ENCODE results near the gene MARK1. TPM values are rescaled to one million over a fixed set of nuclear protein-coding genes. Genes with fewer than 3 reads are reported as not detected.
"Not testable (repeated sequence)": the region's sequence is repeated elsewhere in the genome, so short reads cannot be mapped to it uniquely, and the experiment has no call there.

The MARK1 gene
- polyA plus RNA-seq, 12 donors, result 7.8 to 15.8 (median 12.7) TPM; not detected in 1

DNA sequence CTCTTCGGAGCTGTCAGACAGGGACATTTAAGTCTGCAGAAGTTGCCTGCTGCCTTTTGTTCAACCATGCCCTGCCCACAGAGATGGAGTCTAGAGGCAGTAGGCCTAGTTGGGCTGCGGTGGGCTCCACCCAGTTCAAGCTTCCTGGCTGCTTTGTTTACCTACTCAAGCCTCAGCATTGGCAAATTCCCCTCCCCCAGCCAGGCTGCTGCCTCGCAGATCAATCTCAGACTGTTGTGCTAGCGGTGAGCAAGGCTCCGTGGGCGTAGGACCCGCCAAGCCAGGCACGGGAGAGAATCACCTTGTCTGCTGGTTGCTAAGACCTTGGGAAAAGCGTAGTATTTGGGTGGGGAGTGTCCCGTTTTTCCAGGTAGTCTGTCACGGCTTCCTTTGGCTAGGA is 83.2 kb downstream of the MARK1 start:
- not testable (repeated sequence) for DNase-seq

DNA sequence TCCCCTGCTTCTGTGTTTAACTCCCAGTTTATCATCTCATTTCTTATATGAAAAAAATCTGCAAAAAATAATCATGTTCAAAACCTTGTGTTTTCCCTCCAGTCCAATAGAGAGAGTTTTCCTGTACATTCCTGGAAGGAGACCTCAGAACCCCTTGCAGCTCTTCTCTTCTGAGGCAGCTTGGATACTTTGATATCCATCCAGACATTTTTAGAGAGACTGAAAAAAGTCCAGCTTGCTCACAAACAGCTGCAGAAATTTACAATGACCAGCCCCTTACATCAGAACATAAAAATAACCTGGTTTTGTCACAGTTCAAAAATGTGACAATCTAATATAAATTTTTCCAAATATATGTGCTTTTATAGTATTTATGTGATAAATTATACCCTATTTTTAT is 88.9 kb downstream of the MARK1 start:
- peak; percentile 40 for DNase-seq

DNA sequence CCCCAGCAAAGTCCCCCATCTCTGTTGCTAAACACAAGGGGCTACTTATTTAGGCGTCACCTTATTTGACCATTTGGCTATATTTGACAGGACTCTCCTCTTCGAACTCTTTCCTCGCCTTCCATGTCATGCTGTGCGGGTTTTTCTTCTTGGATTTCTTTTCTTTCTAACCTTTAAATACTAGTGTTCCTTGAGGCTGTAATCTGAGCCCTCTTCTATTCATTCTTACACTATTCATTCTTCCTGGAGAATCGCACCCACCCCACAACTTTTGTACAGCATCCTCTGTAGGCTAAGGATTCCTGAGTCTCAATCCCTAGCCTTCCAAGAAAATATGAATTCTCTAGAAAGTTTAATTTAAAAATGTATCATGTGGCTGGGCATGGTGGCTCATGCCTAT is 100.5 kb downstream of the MARK1 start:
- DNase-seq, result no peak

DNA sequence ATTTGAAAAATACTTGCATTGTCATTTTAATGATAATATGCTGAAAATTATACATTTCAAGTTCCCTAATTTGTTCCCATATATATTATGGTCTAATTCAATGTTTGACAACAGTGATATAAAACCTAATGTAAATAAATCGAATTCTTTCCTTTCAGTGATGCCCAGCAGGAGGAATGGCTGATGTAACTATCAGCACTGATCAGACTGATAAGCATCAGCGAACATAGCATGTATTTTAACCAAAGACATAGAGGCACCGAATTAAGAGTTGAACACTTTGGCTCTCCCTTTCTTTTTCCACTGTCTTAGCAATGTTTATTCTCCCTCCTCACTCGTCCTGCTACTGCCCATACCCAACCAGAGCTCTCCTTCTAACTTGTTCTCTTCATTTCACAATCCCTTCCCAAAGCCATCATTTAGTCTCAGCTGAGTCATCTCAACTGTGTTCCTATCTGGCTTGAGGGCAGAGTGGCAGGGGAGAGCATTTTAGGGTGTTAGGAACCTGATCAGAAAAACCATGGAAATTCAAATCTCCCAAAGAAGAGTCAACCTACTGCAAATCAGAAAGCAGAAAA is 103.4 kb downstream of the MARK1 start:
- no peak for DNase-seq

DNA sequence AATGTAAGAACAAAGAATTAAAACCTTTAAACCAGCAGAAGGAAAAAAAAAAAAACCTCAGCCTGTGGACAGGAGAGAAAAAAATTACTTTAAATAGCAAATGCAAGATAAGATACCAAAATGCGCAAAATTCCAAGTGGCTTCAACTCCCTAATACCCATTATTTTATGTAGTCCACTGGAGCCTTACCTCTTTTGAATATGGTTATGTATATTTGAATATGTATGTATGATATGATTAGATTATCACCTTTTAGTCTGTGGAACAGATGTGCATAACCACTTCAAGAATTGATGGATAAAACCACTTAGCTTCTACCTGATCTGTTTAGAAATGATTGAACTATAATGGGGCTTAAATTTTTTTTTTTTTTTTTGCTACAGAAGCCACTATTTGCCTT is 109.8 kb downstream of the MARK1 start:
- DNase-seq, result no peak

DNA sequence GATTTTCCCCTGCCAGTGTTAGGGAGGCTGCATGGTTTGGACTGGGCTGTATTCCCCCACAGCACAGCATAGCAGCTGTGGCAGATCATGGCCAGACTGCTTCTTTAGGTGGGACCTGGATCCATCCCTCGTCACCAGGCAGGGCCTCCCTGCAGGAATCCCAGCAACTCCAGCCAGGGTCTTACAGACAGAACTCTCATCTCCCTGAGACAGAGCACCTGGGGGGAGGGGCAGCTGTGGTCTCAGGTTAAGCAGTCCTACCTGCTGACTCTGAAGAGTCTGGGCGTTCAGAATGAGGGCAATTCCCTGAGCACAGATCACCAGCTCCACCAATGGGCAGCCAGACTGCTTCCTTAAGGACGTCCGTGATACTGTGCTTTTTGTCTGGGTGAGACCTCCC is 114.3 kb downstream of the MARK1 start:
- DNase-seq, result no peak

DNA sequence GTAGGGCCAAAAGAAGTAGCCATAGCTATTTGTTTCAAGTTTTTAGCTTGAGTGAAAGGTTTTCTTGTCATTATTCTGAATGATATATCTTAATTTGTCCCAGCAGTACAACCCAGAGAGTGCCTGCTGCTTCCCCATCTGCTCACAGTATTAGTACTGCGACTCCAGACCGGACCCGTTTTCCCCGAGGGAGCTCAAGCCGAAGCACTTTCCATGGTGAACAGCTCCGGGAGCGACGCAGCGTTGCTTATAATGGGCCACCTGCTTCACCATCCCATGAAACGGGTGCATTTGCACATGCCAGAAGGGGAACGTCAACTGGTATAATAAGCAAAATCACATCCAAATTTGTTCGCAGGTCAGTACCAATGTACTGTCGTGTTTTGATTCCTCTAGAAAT is 125.1 kb downstream of the MARK1 start:
- no peak for DNase-seq

DNA sequence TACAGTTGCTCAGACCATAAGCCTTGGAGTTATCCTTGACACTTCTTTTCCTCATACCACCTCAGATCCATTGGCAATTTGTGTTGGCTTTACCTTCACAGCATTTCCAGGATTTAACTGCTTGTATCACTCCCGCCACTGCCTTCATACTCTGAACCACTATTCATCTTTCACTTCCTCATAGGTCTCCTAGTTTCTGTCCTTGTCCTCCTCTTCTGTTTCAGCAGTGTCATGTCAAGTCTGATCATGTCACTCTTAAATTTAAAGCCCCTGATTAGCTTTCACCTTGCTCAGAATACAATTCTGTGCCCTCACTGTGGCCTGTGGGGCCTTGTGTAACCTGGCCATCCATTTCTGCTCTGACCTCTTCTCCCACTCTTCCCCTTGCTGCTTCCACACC is 127.6 kb downstream of the MARK1 start:
- no peak for DNase-seq

DNA sequence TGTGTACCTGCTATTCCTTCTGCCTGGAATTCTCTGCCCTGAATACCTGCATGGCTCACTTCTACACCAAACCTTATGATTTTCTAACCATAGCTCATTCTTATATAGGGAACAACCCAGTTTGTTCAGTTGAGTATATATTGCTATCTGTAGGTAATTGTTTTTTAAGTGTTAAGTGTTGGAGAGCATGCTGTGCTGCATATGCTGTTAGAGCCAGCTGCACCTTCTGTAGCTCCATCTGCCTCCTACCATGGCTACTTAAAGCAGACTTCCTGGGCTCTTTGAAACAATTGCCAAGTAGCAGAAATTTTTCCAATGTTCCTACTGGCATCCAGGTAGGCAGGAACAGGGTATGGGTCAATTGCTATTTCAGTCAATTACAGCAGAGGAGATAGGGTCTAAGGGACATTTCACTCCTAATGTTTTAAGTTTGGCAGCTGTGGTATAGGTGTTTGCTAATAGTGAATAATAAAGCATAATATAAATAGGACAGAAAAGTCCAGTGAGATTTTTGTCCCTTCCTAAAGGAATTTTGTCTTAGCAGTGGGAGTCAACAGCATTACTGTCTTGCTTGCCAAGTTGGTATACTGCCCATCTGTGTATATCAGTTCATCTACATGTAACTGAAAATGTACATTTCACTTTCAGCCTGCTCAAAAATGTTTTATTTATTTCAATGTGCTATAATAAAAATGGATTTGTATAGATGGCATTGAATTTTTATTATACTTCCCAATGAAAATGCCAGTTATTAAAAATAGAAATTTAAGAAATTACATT is 128.2 kb downstream of the MARK1 start:
- no peak for DNase-seq

DNA sequence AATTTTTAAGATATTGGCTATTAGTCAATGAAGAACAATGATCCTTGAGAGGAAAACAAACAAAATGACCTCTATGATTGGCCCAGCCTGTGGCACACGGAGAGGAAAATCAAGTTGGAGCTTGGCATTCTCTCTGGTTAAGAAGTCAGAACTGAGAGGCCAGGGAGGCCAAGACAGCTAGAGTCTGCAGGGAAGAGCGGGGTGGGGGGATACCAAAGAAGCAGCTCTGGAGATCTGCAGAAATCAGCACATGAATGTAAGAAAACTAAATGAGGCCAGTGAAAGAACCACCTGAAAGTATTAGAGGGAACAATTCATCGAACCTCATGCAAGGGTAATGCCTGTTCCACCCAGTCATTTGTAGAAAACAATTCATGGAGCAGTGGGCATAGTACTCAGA is 138.4 kb downstream of the MARK1 start:
- no peak for DNase-seq

DNA sequence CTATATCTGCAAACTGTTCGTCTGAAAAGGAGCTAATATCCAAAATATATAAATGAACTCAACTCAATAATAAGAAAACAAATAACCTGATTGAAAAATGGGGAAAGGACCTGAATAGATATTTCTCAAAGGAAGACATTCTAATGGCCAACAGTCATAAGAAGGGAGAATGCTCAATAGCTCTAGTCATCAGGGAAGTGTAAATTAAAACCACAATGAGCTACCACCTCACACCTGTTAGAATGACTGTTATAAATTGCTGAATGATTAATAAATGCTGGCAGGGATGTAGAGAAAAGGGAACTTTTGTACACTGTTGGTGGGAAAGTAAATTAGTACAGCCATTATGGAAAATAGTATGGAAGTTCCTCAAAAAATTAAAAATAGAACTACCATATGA is 141.1 kb downstream of the MARK1 start:
- no peak for DNase-seq

DNA sequence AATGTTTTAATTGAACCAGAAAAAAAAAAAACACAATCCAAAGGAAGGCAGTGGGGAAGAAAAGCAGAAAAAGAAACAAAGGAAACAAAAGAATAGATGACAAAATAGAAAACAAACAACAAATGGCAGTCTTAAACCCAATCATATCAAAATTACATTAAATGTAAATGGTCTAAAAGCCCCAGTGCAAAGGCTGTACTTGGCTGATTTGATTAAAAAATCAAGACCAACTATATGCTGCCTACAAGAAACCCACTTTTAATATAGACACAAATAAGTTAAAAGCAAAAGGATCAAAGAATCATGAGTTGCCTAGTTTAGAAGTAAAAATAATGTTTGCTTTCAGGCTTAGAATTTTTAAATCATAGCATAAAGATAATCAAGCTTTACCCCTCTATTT is 142.4 kb downstream of the MARK1 start:
- no peak for DNase-seq

DNA sequence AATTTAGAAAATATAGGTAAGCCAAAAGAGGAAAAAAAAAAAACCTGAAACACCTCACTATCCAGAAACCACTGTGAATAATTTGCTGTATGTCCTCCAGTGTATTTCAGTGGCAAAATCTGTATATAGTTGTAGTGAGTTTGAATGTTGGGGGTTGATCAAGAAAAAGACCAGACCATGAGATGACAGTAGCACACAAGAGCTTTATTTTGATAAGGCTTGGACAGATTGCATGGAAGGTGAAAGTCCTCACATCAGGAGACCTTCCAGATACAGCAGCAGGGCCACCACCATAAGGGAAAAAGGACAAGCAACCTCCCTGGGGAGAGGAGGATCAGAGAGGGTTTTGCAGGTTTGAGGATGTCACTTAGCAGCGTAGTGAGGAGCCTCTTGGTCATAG is 146.0 kb downstream of the MARK1 start:
- DNase-seq, result no peak

DNA sequence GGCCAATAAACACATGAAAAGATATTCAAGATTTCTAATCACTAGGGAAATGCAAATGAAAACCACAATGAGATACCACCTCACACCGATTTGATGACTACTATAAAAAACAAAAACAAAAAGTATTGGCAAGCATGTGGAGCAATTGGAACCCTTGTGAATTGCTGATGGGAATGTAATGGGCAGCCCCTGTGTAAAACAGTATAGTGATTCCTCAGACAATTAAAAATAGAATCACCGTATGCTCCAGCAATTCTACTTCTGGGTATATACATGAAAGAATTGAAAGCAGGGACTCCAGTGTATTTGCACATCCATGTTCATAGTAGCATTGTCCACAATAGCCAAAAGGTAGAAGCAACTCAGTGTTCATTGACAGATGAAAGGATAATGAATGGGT is 149.3 kb downstream of the MARK1 start:
- DNase-seq, result no peak

DNA sequence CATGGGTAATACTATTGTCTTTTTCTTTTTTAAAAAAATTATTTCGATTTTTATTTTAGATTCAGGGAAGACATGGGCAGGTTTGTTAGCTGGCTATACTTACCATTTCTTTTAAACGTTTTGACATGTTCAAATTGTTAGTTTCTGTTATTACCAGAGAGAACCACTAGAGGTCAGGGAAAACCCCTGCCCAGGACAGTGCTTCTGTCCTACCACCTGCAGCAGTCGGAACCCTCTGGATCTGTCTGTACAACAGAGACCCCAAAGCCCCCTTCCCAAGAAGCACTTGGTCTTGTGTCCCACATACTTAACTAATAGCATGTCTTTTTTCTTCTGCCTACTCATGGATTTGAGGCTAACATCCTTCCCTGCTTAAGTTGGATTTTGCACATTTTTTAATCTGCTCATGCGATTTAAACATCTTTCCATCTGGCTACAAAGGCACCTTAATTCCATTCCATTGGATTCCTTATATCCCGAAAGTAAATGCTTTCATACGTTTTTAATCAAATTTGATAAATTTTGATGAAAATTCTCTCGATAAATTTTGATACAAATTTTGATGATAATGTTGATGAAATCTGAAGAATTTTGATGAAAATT is 152.2 kb downstream of the MARK1 start:
- DNase-seq, result peak; percentile 22

DNA sequence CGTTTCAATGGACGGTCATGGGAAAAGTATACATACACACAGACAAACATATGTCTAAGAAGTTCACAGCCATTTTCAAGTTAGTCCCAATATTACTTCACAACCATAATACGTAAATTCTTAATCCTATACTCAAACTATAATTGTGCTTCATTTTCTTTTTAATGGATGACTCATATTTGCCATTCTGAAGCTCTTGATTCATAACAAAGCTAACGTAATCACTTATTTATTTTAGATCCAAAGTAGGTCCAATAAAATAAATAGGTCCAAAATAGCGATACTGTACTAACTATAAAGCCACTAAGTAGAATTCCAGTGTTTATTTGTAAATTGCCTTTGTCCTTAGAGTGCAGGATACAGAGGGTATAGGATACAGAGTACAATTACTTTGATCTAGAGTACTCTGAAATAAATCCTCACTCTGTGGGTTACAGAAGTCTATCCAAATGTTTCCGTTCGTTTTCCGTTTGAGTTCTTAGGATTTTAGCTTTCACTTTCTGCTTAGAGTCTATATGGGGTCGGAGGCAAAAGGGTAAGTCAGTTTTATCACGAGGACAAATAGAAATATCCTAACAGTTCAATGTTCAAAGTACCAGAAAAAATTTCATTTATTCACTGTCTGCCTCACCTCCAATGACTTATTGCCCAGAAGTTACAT is 153.4 kb downstream of the MARK1 start:
- no peak for DNase-seq

DNA sequence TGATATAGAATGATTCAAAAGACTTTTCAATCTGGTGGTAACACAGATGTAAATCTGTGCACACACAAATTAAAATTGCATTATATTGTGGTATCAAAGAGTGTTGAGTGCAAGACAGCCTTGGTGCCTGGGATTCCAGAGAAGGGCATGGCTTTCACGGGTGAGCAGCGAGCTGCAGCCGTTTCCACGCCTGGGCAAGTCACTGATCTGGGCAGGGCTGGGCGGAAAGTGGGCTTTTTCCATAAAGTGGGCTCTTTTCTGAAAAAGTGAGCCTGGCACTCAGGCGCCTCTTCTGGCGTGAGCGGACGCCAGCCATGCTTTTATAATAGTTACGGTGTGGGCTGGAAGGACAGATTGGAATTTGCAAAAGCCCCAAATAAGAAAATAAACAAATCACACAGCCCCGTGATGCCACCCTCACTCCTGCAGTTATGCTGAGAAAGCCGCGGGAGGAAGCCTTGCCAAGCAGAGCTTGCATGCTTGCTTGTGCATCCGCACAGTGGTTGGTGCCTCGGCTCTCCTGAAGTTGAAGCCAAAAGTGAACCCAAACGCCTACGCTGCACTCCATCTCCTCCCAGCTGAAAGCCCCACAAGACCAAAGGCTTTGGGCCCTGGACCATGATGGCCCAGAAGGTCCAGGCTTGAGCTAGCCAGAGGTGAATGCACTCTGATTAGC is 155.1 kb downstream of the MARK1 start:
- no peak for DNase-seq

DNA sequence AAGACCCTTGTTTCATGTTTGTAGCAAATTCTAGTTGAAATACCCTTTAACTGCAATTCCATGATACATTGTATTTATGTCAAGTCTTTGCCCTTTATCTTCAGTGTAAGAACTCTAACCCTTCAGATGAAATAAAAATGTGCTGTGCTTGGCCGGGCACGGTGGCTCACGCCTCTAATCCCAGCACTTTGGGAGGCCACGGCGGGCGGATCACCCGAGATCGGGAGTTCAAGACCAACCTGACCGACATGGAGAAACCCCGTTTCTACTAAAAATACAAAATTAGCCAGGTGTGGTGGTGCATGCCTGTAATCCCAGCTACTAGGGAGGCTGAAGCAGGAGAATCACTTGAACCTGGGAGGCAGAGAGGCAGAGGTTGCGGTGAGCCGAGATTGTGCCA is 155.8 kb downstream of the MARK1 start:
- not testable (repeated sequence) for DNase-seq

DNA sequence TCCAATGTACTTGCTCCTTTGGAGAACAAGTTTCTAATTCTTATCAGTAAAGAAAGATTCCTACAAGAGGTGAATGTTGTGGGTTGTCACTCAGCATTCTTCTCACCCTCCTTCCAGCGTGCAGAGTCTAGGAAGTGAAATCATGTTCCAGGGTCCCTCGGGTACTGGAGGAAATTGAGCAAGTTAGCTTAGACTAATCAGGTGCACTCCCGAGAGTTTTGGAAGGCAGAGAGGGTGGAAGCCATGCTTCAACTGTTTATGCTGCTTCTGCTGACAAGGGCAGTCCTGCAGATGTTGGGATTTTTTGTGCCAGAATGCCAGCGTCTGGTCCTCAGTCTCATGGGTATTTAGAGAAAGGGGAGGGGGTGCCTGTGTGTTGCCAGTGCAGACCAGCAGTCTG is 157.0 kb downstream of the MARK1 start:
- no peak for DNase-seq

DNA sequence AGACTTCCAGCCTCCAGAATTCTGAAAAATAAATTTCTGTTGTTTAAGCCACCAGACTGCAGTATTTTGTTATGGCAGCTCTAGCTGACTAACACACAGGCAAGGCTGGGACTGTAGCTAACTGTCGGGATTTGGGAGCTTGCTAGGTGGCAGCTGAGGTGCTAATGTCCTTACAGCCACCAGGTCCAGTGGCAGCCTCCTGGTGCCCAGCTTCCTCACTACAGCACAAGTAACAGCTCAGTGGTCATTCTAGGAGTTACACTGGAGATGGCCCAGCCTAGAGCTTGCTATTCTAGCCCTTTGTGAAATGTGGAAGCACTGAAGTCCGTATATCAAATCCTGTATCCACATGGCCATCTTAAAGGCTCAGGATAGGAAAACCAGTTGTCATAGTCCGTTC is 157.9 kb downstream of the MARK1 start:
- no peak for DNase-seq

DNA sequence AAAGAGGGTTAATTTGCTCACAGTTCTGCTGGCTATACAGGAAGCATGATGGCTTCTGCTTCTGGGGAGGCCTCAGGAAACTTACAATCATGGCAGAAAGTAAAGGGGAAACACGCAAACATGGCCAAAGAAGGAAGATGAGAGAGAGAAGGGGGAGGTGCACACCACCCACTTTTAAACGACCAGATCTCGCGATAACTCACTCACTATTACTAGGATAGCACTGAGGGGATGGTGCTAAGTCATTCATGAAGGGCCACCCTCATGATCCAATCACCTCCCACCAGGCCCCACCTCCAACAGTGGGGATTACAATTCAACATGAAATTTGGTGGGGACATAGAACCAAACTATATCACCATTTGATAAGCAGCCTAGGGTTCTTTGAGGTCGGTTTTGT is 159.9 kb downstream of the MARK1 start:
- DNase-seq, result no peak

DNA sequence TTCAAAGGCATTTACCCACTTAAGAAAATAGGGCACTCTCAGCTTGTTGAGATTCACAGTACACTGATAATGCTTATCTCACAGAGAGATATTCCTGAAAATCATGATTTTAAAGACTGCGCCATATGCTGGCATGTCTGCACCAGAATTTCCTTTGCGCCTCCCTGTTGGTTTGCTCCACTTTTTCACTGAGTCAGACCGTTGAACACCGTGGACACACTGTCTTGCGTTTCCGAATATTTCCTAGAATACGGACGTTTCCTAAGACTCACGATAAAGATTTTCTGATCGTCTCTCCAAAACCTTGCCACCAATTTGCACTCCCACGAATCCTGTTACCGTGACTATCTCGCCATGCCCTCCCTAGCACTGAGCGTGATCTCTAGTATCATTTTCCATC is 161.7 kb downstream of the MARK1 start:
- no peak for DNase-seq
